Testis (tissue), 2 donors: ENCODE data around the gene CDK10.

Experiments
- CTCF ChIP-seq, 3 experiments: fragments of 450-650 bp in 2 of 3; fragments of 200-600 bp in 1 of 3; sonication (generic) in 1 of 3; IDR thresholded peaks; one replicate each; pipeline ENCODE4 v1.5.1; 2016 to 2019; ENCODE audit warnings: antibody characterized with exemption in 3 of 3, mild to moderate bottlenecking in 2 of 3, moderate library complexity in 1 of 3
- POLR2A ChIP-seq: fragments of 450-650 bp; IDR thresholded peaks from one replicate; pipeline ENCODE4 v1.6.1; 2017; ENCODE audit warnings: antibody characterized with exemption, mild to moderate bottlenecking, moderate library complexity

GRCh38 chr16:89689142-89689541 is 2.7 kb downstream of the CDK10 start:
- no peak for TF ChIP-seq CTCF (IDR thresholded peaks at IDR 0.05)
- no peak for TF ChIP-seq POLR2A
